ENCODE measurements around the gene THSD8. TPM values are rescaled to one million over a fixed set of nuclear protein-coding genes. Genes with fewer than 3 reads are reported as not detected.

The THSD8 gene
- total and polyA plus RNA-seq, 3 donors from 2014 or later: 3.0 to 27.9 (median 14.0) TPM

GRCh38 chr19:12834976-12835757, 33.3 kb downstream of the THSD8 start:
- WGBS, 2 donors: 2 to 5% methylated on average over 38 to 39 of the region's 39 CpGs
- Histone ChIP-seq H3K9me3 (no peaks in the 10 kb centered on the region), H3K27me3 (peaks cover 6% of the 10 kb centered on the region), H3K27ac (no peak overlapping the region), H3K36me3 (ENCODE audit: low read depth, missing control alignments) (no peaks in the 10 kb centered on the region), H3K4me1 (peaks cover 5% of the 10 kb centered on the region), H3K4me3 (no peak overlapping the region)
- intact Hi-C loops (cut with DNase I; ENCODE audit: low total_unique reads): no loop called here
- peak; percentile 61 for DNase-seq
- TF ChIP-seq CTCF (IDR thresholded peaks at IDR 0.05) (no peak), POLR2A (IDR thresholded peaks at IDR 0.05) (no peak)

GRCh38 chr19:12836529-12836863, 34.6 kb downstream of the THSD8 start:
- Histone ChIP-seq H3K4me1 (peaks cover 5% of the 10 kb centered on the region), H3K4me3 (no peak overlapping the region), H3K36me3 (ENCODE audit: low read depth, missing control alignments) (no peaks in the 10 kb centered on the region), H3K27ac (no peak overlapping the region), H3K27me3 (peaks cover 6% of the 10 kb centered on the region), H3K9me3 (no peaks in the 10 kb centered on the region)
- TF ChIP-seq CTCF (IDR thresholded peaks at IDR 0.05) (no peak), POLR2A (IDR thresholded peaks at IDR 0.05) (no peak)
- intact Hi-C loops (cut with DNase I; ENCODE audit: low total_unique reads): no loop called here
- 3 to 8% methylated on average over 6 of the region's 6 CpGs for WGBS, 2 donors
- DNase-seq: no peak

GRCh38 chr19:12837225-12837624, 35.4 kb downstream of the THSD8 start:
- no peaks in the 10 kb centered on the region for H3K9me3 ChIP-seq
- H3K36me3 ChIP-seq (ENCODE audit: low read depth, missing control alignments): no peaks in the 10 kb centered on the region
- no peak overlapping the region for H3K27ac ChIP-seq
- peaks cover 6% of the 10 kb centered on the region for H3K27me3 ChIP-seq
- intact Hi-C loops (cut with DNase I; ENCODE audit: low total_unique reads): no loop called here
- H3K4me3 ChIP-seq: no peak overlapping the region
- WGBS, 2 donors: 40 to 60% methylated on average over 4 of the region's 4 CpGs
- no peak for DNase-seq
- TF ChIP-seq POLR2A (IDR thresholded peaks at IDR 0.05): no peak
- TF ChIP-seq CTCF (IDR thresholded peaks at IDR 0.05): no peak
- peaks cover 5% of the 10 kb centered on the region for H3K4me1 ChIP-seq

- no peaks in the 10 kb centered on the region for H3K9me3 ChIP-seq
- TF ChIP-seq POLR2A (IDR thresholded peaks at IDR 0.05): no peak
- TF ChIP-seq CTCF (IDR thresholded peaks at IDR 0.05): peak in 2 of 3 experiments; percentile 22 to 36
- peak; percentile 45 for DNase-seq
- peak within 1 kb of the TSS in 1 of 2 donors; percentile 26 for H3K4me3 ChIP-seq
- 1% methylated on average over 18 to 51 of the region's 69 CpGs for WGBS, 2 donors
- no peak within 1 kb of the TSS for H3K27ac ChIP-seq
- H3K27me3 ChIP-seq: peaks cover 6% of the 10 kb centered on the region
- peaks cover 5% of the 10 kb centered on the region for H3K4me1 ChIP-seq
- intact Hi-C loops (cut with DNase I; ENCODE audit: low total_unique reads): no loop called here
- H3K36me3 ChIP-seq (ENCODE audit: low read depth, missing control alignments): no peaks in the 10 kb centered on the region
Measured at GRCh38 chr19:12838182-12838885, 36.5 kb downstream of the THSD8 start, which contains the start of gene MAST1. TSS of gene MAST1 (plus strand) at chr19:12838515. CDS start at chr19:12838573, 58 bp downstream.

Measured in testis (tissue), 3 donors.